Measurements from ENCODE around the gene CELSR3.

The CELSR3 gene

DNA sequence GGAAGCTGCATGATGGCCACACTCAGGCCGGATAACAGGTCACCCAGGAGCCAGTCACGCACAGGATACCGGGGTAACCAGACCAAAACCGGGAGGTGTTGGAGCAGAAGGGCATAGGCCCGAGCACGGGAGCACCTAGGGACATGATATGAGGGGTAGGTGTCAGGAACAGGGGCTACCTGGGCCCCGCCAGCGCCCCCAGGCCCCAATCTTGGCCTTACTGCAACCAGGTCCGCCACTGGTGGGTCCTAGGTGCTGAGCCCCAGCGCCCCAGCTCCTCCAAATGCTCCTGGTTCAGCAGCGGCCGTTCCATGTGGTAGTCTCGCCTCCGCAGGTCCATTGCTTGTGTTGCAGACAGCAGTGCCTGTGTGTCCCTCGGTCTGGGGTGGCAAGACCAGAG lies 29.4 kb downstream of the CELSR3 start:
- peaks cover 14% of the 10 kb centered on the region; the same call in 1 of the 2 replicates for H3K36me3 ChIP-seq (ENCODE audit: insufficient read depth, low read length)
- no peak overlapping the region for H3K27ac ChIP-seq (ENCODE audit: low read depth, low read length)
- H3K79me2 ChIP-seq (ENCODE audit: control insufficient read depth, insufficient read depth, low read length, unreplicated experiment), result peaks cover 19% of the 10 kb centered on the region
- H3K27me3 ChIP-seq (ENCODE audit: insufficient read depth, low read length), result no peaks in the 10 kb centered on the region
- H3K4me3 ChIP-seq (ENCODE audit: low read depth, low read length), result peak overlapping the region; percentile 87
- peaks cover 20% of the 10 kb centered on the region for H3K4me1 ChIP-seq (ENCODE audit: control insufficient read depth, insufficient read depth, low read length, unreplicated experiment)
- H2AFZ ChIP-seq (ENCODE audit: low read length, unreplicated experiment), result no peak overlapping the region

DNA sequence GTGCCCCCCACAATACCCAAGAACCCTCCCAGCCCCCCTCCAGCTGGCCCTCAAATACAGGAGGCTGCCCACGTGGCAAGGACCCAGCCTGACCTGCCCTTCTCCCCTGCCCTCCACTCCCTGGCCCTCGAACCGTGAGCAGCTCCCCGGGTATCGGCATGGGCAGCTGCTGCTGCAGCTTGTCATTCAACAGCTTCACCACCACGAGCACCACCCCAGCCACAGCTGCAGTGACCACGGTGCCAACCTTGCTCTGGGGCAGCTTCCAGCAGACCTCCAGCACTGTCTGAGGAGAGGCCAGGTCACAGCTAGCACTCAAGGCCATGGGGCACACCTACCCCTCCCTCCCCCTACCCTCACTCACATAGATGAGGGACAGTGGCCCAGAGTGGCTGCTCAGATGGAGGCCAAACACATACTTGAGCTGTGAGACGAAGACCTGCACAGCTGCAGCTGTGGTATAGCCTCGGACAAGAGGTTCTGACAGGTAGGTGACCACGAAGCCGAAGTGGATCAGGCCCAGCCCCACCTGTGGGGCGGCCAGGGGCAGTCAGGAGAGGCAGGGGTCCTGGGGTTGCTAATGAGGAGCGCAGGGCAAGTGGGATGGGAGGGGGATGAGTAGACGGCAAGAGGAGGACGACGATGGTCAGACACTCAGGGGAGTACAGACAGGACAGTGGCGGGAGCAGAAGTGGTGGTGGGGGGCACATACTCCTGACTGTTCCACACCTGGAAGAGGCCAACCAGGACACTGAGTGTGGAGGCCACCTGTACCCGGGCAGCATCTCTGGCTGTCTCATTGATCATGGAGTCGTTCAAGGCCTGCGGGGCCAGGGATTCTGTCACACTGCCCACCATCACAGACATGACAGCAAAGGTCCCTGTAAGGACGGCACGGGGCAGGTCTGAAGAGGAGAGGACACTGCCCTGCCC lies 30.9 kb downstream of the CELSR3 start:
- H3K36me3 ChIP-seq (ENCODE audit: insufficient read depth, low read length), result peaks cover 20% of the 10 kb centered on the region; the same call in 1 of the 2 replicates
- no peak overlapping the region for H3K4me3 ChIP-seq (ENCODE audit: low read depth, low read length)
- H3K27me3 ChIP-seq (ENCODE audit: insufficient read depth, low read length), result no peaks in the 10 kb centered on the region
- H3K27ac ChIP-seq (ENCODE audit: low read depth, low read length), result no peak overlapping the region
- peaks cover 19% of the 10 kb centered on the region for H3K79me2 ChIP-seq (ENCODE audit: control insufficient read depth, insufficient read depth, low read length, unreplicated experiment)
- peaks cover 18% of the 10 kb centered on the region for H3K4me1 ChIP-seq (ENCODE audit: control insufficient read depth, insufficient read depth, low read length, unreplicated experiment)
- H2AFZ ChIP-seq (ENCODE audit: low read length, unreplicated experiment), result no peak overlapping the region

DNA sequence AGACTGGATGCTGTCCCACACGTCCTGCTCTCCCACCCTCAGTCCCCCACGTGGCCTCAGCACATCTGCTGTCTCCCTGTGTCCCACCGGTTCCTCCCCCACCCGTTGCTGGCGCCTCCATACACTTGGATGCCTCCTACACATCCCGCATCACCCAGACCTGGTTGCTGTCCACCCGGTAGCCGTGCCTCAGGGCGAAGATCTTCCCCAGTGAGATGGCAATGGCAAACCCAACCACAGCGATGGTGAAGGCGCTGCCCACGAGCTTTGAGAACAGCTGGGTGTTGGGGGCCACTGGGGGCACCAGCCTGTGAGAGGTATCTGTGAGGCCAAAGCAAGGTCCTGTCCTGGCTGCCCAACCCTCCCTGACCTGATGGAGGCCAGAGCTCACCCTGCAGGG lies 31.9 kb downstream of the CELSR3 start:
- Histone ChIP-seq H3K4me1 (ENCODE audit: control insufficient read depth, insufficient read depth, low read length, unreplicated experiment) (peaks cover 9% of the 10 kb centered on the region), H3K27ac (ENCODE audit: low read depth, low read length) (no peak overlapping the region), H3K4me3 (ENCODE audit: low read depth, low read length) (no peak overlapping the region), H3K36me3 (ENCODE audit: insufficient read depth, low read length) (peaks cover 20% of the 10 kb centered on the region; the same call in 1 of the 2 replicates), H3K79me2 (ENCODE audit: control insufficient read depth, insufficient read depth, low read length, unreplicated experiment) (peaks cover 15% of the 10 kb centered on the region), H3K27me3 (ENCODE audit: insufficient read depth, low read length) (no peaks in the 10 kb centered on the region), H2AFZ (ENCODE audit: low read length, unreplicated experiment) (no peak overlapping the region)

DNA sequence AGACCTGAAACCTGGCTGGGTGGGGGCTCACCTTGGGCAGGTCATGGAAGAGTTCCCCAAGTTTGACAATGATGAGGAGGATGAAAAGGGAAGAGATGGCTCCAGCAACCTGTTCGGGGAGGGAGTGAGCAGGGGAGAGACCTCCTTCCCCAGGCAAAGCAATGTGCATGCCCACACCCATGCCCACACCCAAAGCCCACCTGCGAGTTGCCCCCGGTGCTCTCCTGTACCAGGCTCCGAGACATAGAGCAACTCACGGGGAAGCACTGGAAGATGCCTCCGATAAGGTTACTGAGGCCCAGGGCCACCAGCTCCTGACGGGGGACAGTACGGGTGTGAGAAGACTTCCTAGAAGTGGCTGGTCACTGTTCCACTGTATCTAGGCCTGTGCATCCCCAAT lies 32.3 kb downstream of the CELSR3 start:
- no peaks in the 10 kb centered on the region for H3K27me3 ChIP-seq (ENCODE audit: insufficient read depth, low read length)
- H3K4me3 ChIP-seq (ENCODE audit: low read depth, low read length), result no peak overlapping the region
- H3K79me2 ChIP-seq (ENCODE audit: control insufficient read depth, insufficient read depth, low read length, unreplicated experiment), result peaks cover 13% of the 10 kb centered on the region
- no peak overlapping the region for H2AFZ ChIP-seq (ENCODE audit: low read length, unreplicated experiment)
- H3K27ac ChIP-seq (ENCODE audit: low read depth, low read length), result no peak overlapping the region
- peaks cover 23% of the 10 kb centered on the region; the same call in 1 of the 2 replicates for H3K36me3 ChIP-seq (ENCODE audit: insufficient read depth, low read length)
- peaks cover 9% of the 10 kb centered on the region for H3K4me1 ChIP-seq (ENCODE audit: control insufficient read depth, insufficient read depth, low read length, unreplicated experiment)

DNA sequence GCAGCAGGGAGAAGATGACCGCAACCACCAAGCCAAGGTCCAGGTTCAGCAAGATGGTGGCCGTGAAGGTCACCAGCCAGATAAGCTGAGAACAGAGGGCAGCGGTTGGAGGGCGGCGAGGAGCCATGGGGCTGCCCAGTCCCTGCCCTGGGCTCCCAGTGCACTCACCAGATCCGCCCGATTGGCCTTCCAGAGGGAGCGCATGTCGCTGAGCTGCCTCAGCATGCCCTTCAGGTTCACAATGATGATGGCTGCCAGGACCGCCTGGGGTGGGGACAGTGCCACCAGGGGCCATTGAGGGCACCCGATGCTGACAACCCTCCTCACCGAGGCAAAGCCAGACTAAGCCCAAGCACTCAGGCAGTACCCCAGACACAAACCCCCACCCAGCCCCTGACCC lies 32.8 kb downstream of the CELSR3 start:
- H3K4me1 ChIP-seq (ENCODE audit: control insufficient read depth, insufficient read depth, low read length, unreplicated experiment), result peaks cover 9% of the 10 kb centered on the region
- no peak overlapping the region for H3K4me3 ChIP-seq (ENCODE audit: low read depth, low read length)
- no peak overlapping the region for H2AFZ ChIP-seq (ENCODE audit: low read length, unreplicated experiment)
- peaks cover 25% of the 10 kb centered on the region; the same call in 1 of the 2 replicates for H3K36me3 ChIP-seq (ENCODE audit: insufficient read depth, low read length)
- H3K79me2 ChIP-seq (ENCODE audit: control insufficient read depth, insufficient read depth, low read length, unreplicated experiment), result peaks cover 13% of the 10 kb centered on the region
- no peak overlapping the region for H3K27ac ChIP-seq (ENCODE audit: low read depth, low read length)
- H3K27me3 ChIP-seq (ENCODE audit: insufficient read depth, low read length), result no peaks in the 10 kb centered on the region

DNA sequence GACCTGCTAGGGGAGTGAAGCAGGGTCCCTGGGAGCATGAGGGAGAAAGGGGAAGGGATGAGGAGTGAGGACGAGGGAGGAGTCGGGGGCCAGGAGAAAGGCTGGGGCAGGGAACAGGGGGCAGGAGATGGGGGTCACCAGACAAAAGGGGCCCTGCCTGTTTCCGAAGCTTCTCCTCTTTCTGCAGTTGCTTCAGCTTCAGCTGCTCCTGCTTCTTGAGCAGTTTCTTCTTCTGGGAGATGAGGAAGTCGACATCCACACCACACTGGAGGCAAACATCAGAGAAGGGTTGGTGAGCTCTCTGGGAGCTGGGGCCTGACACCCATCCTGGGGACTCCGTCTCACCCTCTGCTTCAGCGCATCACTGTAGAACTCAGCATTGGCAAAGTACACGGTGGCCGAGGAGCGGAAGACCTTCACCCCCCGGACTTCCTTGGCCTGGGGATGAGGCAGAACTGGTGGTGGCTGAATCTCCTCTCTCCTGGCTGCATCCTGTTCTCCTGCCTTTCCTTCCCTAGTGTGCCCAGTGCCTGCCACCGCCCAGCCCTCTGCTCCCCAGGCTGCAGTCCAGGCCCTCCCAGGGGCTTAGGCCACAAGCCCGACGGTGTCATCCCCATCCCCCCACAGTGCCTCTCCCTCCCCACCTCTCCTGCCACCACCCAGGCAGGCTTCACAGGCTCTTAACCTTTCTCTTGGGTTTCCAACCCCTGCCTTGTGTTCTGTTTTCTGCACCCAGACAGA lies 34.2 kb downstream of the CELSR3 start:
- H3K79me2 ChIP-seq (ENCODE audit: control insufficient read depth, insufficient read depth, low read length, unreplicated experiment), result no peaks in the 10 kb centered on the region
- no peak overlapping the region for H3K4me3 ChIP-seq (ENCODE audit: low read depth, low read length)
- no peak overlapping the region for H3K27ac ChIP-seq (ENCODE audit: low read depth, low read length)
- no peaks in the 10 kb centered on the region for H3K27me3 ChIP-seq (ENCODE audit: insufficient read depth, low read length)
- no peak overlapping the region for H2AFZ ChIP-seq (ENCODE audit: low read length, unreplicated experiment)
- peaks cover 25% of the 10 kb centered on the region; the same call in 1 of the 2 replicates for H3K36me3 ChIP-seq (ENCODE audit: insufficient read depth, low read length)
- no peaks in the 10 kb centered on the region for H3K4me1 ChIP-seq (ENCODE audit: control insufficient read depth, insufficient read depth, low read length, unreplicated experiment)

DNA sequence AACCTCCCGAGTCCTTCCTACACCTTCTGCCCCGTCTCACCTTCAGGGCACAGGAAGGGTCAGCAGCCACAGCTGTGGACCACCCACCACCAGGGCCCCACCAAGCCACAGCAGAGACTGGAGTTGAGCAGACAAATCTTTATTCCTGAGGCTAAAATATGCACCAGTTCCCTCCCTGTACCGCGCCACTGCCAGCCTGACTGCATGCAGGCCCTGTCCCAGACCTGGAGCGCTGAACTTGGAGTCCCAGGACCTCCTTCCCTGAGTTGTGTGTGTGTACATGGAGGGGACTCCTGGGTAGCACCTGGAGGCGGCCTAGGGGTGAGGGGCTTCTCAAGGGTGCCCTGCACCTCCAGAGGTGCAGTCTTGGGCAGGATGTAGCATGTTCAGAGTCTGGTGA lies 37.1 kb downstream of the CELSR3 start:
- no peaks in the 10 kb centered on the region for H3K27me3 ChIP-seq (ENCODE audit: insufficient read depth, low read length)
- H3K79me2 ChIP-seq (ENCODE audit: control insufficient read depth, insufficient read depth, low read length, unreplicated experiment), result no peaks in the 10 kb centered on the region
- no peak overlapping the region for H3K4me3 ChIP-seq (ENCODE audit: low read depth, low read length)
- H3K4me1 ChIP-seq (ENCODE audit: control insufficient read depth, insufficient read depth, low read length, unreplicated experiment), result no peaks in the 10 kb centered on the region
- H2AFZ ChIP-seq (ENCODE audit: low read length, unreplicated experiment), result no peak overlapping the region
- peaks cover 15% of the 10 kb centered on the region; the same call in 1 of the 2 replicates for H3K36me3 ChIP-seq (ENCODE audit: insufficient read depth, low read length)
- no peak overlapping the region for H3K27ac ChIP-seq (ENCODE audit: low read depth, low read length)

DNA sequence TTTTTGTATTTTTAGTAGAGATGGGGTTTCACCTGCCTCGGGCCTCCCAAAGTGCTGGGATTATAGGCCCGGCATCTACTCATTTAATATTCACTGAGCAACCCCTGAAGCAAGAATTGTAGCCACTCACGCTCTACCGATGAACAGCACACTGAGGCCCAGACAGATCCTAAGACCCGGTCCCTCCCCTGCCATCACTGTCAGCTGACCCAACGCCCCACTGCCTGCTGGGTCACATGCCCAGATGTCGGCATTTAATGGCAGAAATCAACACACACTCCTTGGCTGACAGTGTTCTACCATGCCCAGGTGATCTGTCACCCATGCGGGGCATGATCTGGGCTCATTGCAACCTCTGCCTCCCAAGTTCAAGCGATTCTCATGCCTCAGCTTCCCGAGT lies 37.9 kb downstream of the CELSR3 start:
- Histone ChIP-seq H3K4me3 (ENCODE audit: low read depth, low read length) (no peak overlapping the region), H3K79me2 (ENCODE audit: control insufficient read depth, insufficient read depth, low read length, unreplicated experiment) (no peaks in the 10 kb centered on the region), H3K4me1 (ENCODE audit: control insufficient read depth, insufficient read depth, low read length, unreplicated experiment) (peaks cover 3% of the 10 kb centered on the region), H2AFZ (ENCODE audit: low read length, unreplicated experiment) (no peak overlapping the region), H3K27ac (ENCODE audit: low read depth, low read length) (no peak overlapping the region), H3K36me3 (ENCODE audit: insufficient read depth, low read length) (peaks cover 16% of the 10 kb centered on the region; the same call in 1 of the 2 replicates), H3K27me3 (ENCODE audit: insufficient read depth, low read length) (no peaks in the 10 kb centered on the region)

DNA sequence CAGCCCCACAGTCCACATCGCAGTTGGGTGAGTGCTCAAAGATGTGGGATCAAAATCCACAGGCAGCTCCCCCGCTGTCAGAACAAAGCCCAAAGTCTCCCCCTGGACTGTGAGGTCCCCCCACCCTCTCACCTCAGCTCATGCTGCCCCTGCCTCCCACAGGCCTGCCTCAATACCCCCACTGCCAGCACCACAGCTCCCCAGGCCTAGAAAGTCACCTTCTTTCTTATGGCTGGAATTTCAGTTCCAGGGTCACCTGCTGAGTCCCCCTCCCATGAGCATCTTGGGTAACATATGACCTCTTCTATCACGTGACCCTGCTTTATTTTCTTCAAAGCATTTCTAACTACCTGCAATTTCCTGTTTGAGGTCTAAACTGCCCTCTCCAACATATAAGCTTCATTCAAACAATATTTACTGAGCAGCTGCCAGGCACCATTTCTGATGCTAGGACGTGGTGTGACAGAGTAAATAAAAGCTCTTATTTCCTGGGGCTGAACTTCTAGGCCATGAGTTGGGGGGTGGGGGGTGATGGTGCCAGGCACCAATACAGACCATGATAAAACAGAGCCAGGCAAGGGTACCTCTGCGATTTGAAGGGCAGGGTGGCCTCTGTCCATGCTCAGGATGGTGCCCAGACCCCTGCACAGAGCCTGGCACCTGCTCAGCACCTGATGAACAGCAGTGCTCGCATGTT lies 38.7 kb downstream of the CELSR3 start:
- Histone ChIP-seq H3K4me3 (ENCODE audit: low read depth, low read length) (no peak overlapping the region), H3K4me1 (ENCODE audit: control insufficient read depth, insufficient read depth, low read length, unreplicated experiment) (peaks cover 8% of the 10 kb centered on the region), H2AFZ (ENCODE audit: low read length, unreplicated experiment) (no peak overlapping the region), H3K27me3 (ENCODE audit: insufficient read depth, low read length) (no peaks in the 10 kb centered on the region), H3K79me2 (ENCODE audit: control insufficient read depth, insufficient read depth, low read length, unreplicated experiment) (no peaks in the 10 kb centered on the region), H3K27ac (ENCODE audit: low read depth, low read length) (no peak overlapping the region), H3K36me3 (ENCODE audit: insufficient read depth, low read length) (peaks cover 16% of the 10 kb centered on the region; the same call in 1 of the 2 replicates)

DNA sequence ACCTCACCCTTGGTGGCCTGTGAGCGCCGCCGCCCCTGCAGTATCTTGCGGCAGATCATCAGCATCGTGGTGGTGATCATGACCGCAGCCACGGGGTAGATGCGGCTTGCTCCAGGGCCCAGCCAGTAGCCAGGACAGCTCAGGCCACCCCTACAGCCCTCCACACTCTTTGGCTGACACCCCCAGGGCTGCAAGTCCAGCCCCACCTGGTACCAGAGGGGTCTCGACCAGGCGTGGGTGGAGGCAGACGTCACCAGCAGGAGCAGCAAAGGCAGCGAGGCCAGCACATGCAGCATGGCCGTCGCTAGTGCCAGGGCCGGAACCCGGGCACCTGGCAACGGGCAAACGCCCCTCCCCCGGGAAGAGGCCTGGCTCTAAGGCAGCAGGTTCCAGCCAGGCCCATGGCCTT lies 41.2 kb downstream of the CELSR3 start, which contains the start of gene TMEM89:
Gene TMEM89 (minus strand): TSS at position 309 of the 409 bp plus-strand sequence. CDS start 13 bp downstream, at position 296.
- Histone ChIP-seq H3K79me2 (ENCODE audit: control insufficient read depth, insufficient read depth, low read length, unreplicated experiment) (no peaks in the 10 kb centered on the region), H3K36me3 (ENCODE audit: insufficient read depth, low read length) (peaks cover 15% of the 10 kb centered on the region; the same call in 1 of the 2 replicates), H3K27ac (ENCODE audit: low read depth, low read length) (no peak within 1 kb of the TSS), H3K27me3 (ENCODE audit: insufficient read depth, low read length) (no peaks in the 10 kb centered on the region), H3K4me1 (ENCODE audit: control insufficient read depth, insufficient read depth, low read length, unreplicated experiment) (peaks cover 15% of the 10 kb centered on the region), H3K4me3 (ENCODE audit: low read depth, low read length) (no peak within 1 kb of the TSS), H2AFZ (ENCODE audit: low read length, unreplicated experiment) (no peak within 1 kb of the TSS)

Measured in ACC112 (cell line).